Adipocyte (in vitro differentiated cells): Measurements from ENCODE around the gene CEMIP.
A peak's percentile ranks its signal among the peaks of the same experiment; 100 is the strongest.

ENCODE experiments used
- DNase-seq: peaks from one replicate; pipeline ENCODE4 v3.0.0-alpha.2; 2015; ENCODE audit warnings: low read depth
- H3K27me3 ChIP-seq: replicated peaks from 2 replicates; pipeline ENCODE4 v1.7.0; 2013; ENCODE audit warnings: mild to moderate bottlenecking, low read length, moderate library complexity; ENCODE audit not compliant: control insufficient read depth, insufficient read depth
- H3K36me3 ChIP-seq: 2 replicates; pipeline ENCODE4 v1.7.0; 2013; ENCODE audit warnings: low read length, mild to moderate bottlenecking, moderate library complexity; ENCODE audit not compliant: control insufficient read depth, insufficient read depth, severe bottlenecking
- H3K4me1 ChIP-seq: 2 replicates; pipeline ENCODE4 v1.7.0; 2013; ENCODE audit warnings: mild to moderate bottlenecking, low read length, moderate library complexity; ENCODE audit not compliant: control insufficient read depth, insufficient read depth
- H3K4me3 ChIP-seq: 2 replicates; pipeline ENCODE4 v1.7.0; 2013; ENCODE audit warnings: mild to moderate bottlenecking, low read length, moderate library complexity
- H3K9ac ChIP-seq: 2 replicates; pipeline ENCODE4 v1.7.0; 2013; ENCODE audit warnings: mild to moderate bottlenecking, low read length, moderate library complexity
- H3K9me3 ChIP-seq: 2 replicates; pipeline ENCODE4 v1.7.0; 2013; ENCODE audit warnings: mild to moderate bottlenecking, low read length, moderate library complexity; ENCODE audit not compliant: control insufficient read depth

The CEMIP gene

DNA sequence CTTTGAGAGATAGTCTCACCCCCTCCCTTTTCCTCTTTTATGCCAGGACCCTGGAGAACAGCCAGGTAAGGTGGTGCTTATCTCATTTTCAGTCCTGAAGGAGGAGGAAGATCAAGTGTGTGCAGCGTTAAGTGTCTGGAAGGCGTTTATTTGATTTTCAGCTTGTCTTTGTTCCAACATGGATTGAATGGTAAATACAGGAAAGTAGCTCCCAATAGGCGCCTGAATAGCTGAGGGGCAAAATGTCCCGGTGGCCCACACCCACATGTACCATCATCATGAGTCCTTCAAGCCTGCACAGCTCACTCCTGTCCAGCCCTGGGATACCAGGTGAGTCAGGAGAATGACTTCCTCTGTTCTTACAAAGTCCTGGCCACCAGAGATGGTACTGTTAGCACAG lies 73.5 kb downstream of the CEMIP start:
- H3K9ac ChIP-seq: no peak overlapping the region
- no peaks in the 10 kb centered on the region for H3K9me3 ChIP-seq
- H3K36me3 ChIP-seq: peaks cover 51% of the 10 kb centered on the region
- no peaks in the 10 kb centered on the region for H3K27me3 ChIP-seq
- H3K4me3 ChIP-seq: no peak overlapping the region
- DNase-seq: no peak
- peaks cover 19% of the 10 kb centered on the region for H3K4me1 ChIP-seq

DNA sequence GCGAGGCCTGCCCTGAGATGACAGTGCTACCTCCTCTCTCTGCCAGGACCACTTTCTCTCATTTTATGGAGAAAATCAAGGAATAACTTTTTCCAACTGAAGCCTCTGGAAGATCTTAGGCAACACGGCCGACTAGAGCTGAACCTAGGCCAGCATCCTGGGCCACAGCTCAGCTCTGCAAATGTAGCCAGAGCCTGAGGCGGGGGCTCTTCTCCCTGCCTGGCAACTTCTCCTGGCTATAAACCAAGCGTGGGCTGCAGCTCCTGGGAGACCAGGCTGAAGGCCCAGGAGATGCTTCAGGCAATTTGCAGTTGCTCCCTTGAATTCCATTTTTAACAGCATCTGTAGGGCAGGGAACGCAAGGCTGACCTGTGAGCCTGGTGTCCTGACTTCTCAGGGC lies 74.9 kb downstream of the CEMIP start:
- H3K4me3 ChIP-seq: no peak overlapping the region
- no peak overlapping the region for H3K9ac ChIP-seq
- H3K27me3 ChIP-seq: no peaks in the 10 kb centered on the region
- H3K4me1 ChIP-seq: peaks cover 17% of the 10 kb centered on the region
- peaks cover 42% of the 10 kb centered on the region for H3K36me3 ChIP-seq
- no peaks in the 10 kb centered on the region for H3K9me3 ChIP-seq
- no peak for DNase-seq

DNA sequence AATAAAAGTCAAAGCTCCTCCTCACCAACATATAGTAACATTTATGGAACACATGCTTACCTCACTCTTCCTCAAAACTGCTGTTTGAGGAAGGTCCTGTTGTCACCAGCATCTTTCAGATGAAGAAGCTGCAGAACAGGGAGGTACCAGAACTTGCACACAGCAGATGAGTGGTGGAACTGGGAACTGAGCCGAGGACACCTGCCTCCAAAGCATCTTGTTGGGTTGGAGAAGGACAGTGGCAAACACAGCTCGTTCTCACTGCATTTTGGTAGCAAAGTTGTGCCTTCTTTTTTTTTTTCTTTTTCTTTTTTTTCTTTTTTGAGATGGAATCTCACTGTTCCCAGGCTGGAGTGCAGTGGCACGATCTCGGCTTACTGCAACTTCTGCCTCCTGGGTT lies 76.0 kb downstream of the CEMIP start:
- no peak for DNase-seq
- Histone ChIP-seq H3K27me3 (no peaks in the 10 kb centered on the region), H3K36me3 (peaks cover 36% of the 10 kb centered on the region), H3K9ac (no peak overlapping the region), H3K9me3 (no peaks in the 10 kb centered on the region), H3K4me1 (peaks cover 9% of the 10 kb centered on the region), H3K4me3 (no peak overlapping the region)

DNA sequence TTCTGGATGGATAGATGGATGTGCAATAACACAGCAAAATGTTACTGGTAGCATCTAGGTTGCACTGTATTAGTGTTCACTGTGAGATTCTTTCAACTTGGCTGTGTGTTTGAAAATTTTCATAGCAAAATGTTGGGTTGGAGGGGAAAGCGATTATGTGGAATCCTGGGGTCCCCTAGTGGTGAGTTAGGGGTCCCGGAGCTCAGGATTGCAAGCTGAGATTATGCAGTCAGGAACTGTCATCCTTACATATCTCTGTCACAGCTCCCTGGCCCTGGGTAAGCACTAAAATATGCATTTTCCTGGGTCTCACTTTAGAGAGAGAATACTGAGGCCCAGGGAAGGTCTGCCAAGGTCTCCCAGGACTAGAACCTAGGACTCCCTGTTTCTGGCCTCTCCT lies 77.2 kb downstream of the CEMIP start:
- H3K9me3 ChIP-seq: no peaks in the 10 kb centered on the region
- H3K4me3 ChIP-seq: no peak overlapping the region
- peaks cover 32% of the 10 kb centered on the region for H3K36me3 ChIP-seq
- H3K27me3 ChIP-seq: no peaks in the 10 kb centered on the region
- DNase-seq: peak; percentile 20
- no peak overlapping the region for H3K9ac ChIP-seq
- H3K4me1 ChIP-seq: peaks cover 9% of the 10 kb centered on the region

GRCh38 chr15:80856809-80857377 lies 77.7 kb downstream of the CEMIP start:
- DNase-seq: no peak
- Histone ChIP-seq H3K4me3 (no peak overlapping the region), H3K4me1 (peaks cover 9% of the 10 kb centered on the region), H3K36me3 (peaks cover 31% of the 10 kb centered on the region), H3K27me3 (no peaks in the 10 kb centered on the region), H3K9ac (no peak overlapping the region), H3K9me3 (no peaks in the 10 kb centered on the region)

GRCh38 chr15:80861731-80862170 lies 82.6 kb downstream of the CEMIP start:
- Histone ChIP-seq H3K4me1 (peaks cover 3% of the 10 kb centered on the region), H3K9me3 (no peaks in the 10 kb centered on the region), H3K9ac (no peak overlapping the region), H3K36me3 (peaks cover 28% of the 10 kb centered on the region), H3K4me3 (no peak overlapping the region), H3K27me3 (no peaks in the 10 kb centered on the region)
- DNase-seq: no peak

GRCh38 chr15:80864666-80865065 lies 85.5 kb downstream of the CEMIP start:
- DNase-seq: no peak
- H3K4me1 ChIP-seq: no peaks in the 10 kb centered on the region
- H3K36me3 ChIP-seq: peaks cover 41% of the 10 kb centered on the region
- no peaks in the 10 kb centered on the region for H3K9me3 ChIP-seq
- no peaks in the 10 kb centered on the region for H3K27me3 ChIP-seq
- H3K9ac ChIP-seq: no peak overlapping the region
- no peak overlapping the region for H3K4me3 ChIP-seq

- no peak overlapping the region for H3K4me3 ChIP-seq
- H3K27me3 ChIP-seq: no peaks in the 10 kb centered on the region
- peaks cover 15% of the 10 kb centered on the region for H3K4me1 ChIP-seq
- no peaks in the 10 kb centered on the region for H3K9me3 ChIP-seq
- DNase-seq: no peak
- H3K36me3 ChIP-seq: peaks cover 39% of the 10 kb centered on the region
- no peak overlapping the region for H3K9ac ChIP-seq
Measured at GRCh38 chr15:80866936-80867335, 87.8 kb downstream of the CEMIP start.

DNA sequence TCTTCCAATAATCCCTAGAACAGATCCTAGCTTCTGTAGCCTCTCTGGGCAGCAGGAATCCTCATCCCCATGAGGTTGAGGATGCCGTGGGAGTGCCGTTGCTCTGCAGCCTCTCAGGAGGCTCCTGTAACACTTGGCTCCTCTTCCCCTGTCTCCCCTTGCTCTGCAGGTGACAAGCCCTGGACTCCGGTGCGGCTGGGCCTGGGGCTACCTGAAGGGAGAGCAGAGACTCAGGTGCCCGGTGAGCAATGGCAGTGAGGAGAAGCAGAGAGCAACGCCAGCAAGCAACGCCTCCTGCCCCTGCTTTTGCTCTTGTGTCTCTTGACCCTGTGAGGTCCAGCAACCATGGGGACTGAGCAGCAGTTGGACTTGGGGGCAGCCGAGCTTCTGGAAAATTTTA lies 91.2 kb downstream of the CEMIP start:
- H3K4me1 ChIP-seq: peaks cover 22% of the 10 kb centered on the region
- DNase-seq: no peak
- peaks cover 44% of the 10 kb centered on the region for H3K36me3 ChIP-seq
- no peaks in the 10 kb centered on the region for H3K9me3 ChIP-seq
- no peak overlapping the region for H3K4me3 ChIP-seq
- H3K9ac ChIP-seq: no peak overlapping the region
- H3K27me3 ChIP-seq: no peaks in the 10 kb centered on the region

DNA sequence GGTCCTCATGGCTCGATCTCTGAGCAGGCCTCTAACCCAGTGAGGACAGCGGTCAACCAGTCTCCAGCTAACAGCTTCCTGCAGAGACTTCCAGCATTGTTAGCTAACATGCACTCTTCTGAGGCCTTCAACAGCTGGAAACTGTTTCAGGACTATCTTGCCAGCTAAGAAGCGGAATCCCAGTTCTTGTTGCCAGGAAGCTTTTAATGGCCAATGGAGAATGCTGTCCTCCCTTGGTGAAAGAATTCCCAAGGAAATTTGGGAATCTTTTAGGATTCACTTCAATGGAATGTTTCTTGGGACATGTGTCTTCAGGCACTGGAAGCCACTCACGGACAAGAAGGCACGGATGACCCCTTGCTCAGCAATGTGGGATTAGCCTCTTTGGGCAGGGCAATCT lies 91.7 kb downstream of the CEMIP start:
- no peak overlapping the region for H3K9ac ChIP-seq
- H3K36me3 ChIP-seq: peaks cover 47% of the 10 kb centered on the region

GRCh38 chr15:80871858-80872257 lies 92.7 kb downstream of the CEMIP start:
- DNase-seq: no peak
- Histone ChIP-seq H3K27me3 (no peaks in the 10 kb centered on the region), H3K36me3 (peaks cover 52% of the 10 kb centered on the region), H3K9ac (no peak overlapping the region), H3K9me3 (no peaks in the 10 kb centered on the region), H3K4me3 (no peak overlapping the region), H3K4me1 (peaks cover 31% of the 10 kb centered on the region)

More for the DNA sequence above, 91.7 kb downstream of the CEMIP start:
- no peak for DNase-seq
- Histone ChIP-seq H3K4me3 (no peak overlapping the region), H3K4me1 (peaks cover 27% of the 10 kb centered on the region), H3K27me3 (no peaks in the 10 kb centered on the region), H3K9me3 (no peaks in the 10 kb centered on the region)

GRCh38 chr15:80873366-80873952 lies 94.3 kb downstream of the CEMIP start:
- H3K9me3 ChIP-seq: no peaks in the 10 kb centered on the region
- no peak overlapping the region for H3K9ac ChIP-seq
- peaks cover 35% of the 10 kb centered on the region for H3K4me1 ChIP-seq
- no peak overlapping the region for H3K4me3 ChIP-seq
- peaks cover 58% of the 10 kb centered on the region for H3K36me3 ChIP-seq
- no peak for DNase-seq
- H3K27me3 ChIP-seq: no peaks in the 10 kb centered on the region
